Measurements from ENCODE around the gene UTP20. TPM values are rescaled to one million over a fixed set of nuclear protein-coding genes. Genes with fewer than 3 reads are reported as not detected.

UTP20 gene
- 10 to 100 TPM; 16.7 to 18.9 (median 17.6) TPM for polyA plus RNA-seq (ENCODE audit: insufficient read length in 4 of 4)

GRCh38 chr12:101280006-101280505 lies at the start of gene UTP20:
TSS of gene UTP20 (plus strand) at chr12:101280105. CDS start at chr12:101280283, 178 bp downstream.
- peak; percentile 74 to 88 (median 77) for DNase-seq (ENCODE audit: low read depth in 4 of 4, low spot score in 2 of 4)

DNA sequence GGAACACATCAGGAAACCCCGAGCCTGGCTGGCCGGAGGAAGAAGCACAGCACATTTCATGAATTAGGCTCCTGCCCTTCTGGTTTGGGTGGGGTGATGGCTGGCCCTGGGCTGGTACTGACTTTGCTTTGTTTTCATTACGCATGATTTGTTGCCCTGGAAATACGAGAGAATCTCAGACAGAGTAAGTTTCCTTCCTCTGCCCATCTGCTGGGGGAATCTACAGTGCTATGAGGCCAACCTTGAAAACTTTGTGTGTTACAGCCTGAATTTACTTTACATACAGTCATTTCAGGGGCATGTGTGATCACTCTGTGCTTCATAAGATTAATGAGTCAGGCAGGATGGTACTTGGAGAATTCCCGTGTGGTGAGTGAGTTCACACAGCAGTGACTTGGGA lies 49.4 kb upstream of the UTP20 start:
- no peak for DNase-seq (ENCODE audit: low read depth in 4 of 4, low spot score in 2 of 4)

- DNase-seq (ENCODE audit: low read depth in 4 of 4, low spot score in 2 of 4): no peak
These were observed 48.3 kb upstream of the UTP20 start for GRCh38 chr12:101231636-101232035.

GRCh38 chr12:101235686-101236085 lies 44.2 kb upstream of the UTP20 start:
- DNase-seq (ENCODE audit: low read depth in 4 of 4, low spot score in 2 of 4): no peak

- DNase-seq (ENCODE audit: low read depth in 4 of 4, low spot score in 2 of 4): no peak
These were observed 41.6 kb upstream of the UTP20 start for GRCh38 chr12:101238306-101238705.

- DNase-seq (ENCODE audit: low read depth in 4 of 4, low spot score in 2 of 4): no peak
These were observed 41.0 kb upstream of the UTP20 start for GRCh38 chr12:101238800-101239329.

GRCh38 chr12:101243074-101243473 lies 36.8 kb upstream of the UTP20 start:
- DNase-seq (ENCODE audit: low read depth in 4 of 4, low spot score in 2 of 4): no peak

DNA sequence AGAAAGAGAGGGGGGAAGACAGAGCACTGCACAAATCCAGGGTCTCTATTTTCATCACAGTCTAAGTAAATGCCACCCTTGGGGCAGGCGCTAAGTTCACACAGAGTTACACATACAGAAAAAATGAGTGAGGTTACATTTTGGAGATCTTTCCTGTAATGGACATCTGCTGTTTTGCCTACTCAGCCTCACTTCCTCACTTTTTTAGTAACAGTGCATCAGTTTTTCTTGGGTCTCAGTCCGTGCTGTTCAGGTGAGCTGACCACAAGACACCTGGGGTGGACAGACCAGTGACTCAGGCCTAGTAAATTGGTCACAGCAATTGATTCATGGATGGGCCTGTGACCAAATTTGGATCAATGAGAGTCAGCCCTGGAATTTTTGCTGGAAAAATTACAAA lies 36.3 kb upstream of the UTP20 start:
- DNase-seq (ENCODE audit: low read depth in 4 of 4, low spot score in 2 of 4): no peak

DNA sequence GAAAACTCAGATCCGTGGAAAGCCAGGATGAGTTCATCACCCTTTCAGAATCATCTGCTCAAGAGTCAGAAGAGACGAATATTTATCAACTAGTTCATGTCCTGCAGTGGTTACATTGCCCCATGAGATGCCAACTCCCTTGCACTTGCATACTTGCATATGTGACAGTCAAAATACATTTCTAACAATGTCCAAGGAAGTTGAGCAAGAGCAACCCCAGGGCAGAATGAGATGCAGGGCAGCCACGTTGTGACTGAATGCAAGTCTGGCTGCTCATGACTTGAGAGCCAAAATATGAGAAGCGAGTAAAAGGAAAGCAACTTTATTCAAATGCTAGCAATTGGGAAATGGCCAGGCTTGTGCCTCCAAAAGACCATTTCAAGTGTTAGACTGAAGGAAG lies 23.6 kb upstream of the UTP20 start:
- DNase-seq (ENCODE audit: low read depth in 4 of 4, low spot score in 2 of 4): no peak

- no peak for DNase-seq (ENCODE audit: low read depth in 4 of 4, low spot score in 2 of 4)
These were observed 22.5 kb upstream of the UTP20 start for GRCh38 chr12:101257357-101257756.

GRCh38 chr12:101267111-101267510 lies 12.8 kb upstream of the UTP20 start:
- no peak for DNase-seq (ENCODE audit: low read depth in 4 of 4, low spot score in 2 of 4)

- DNase-seq (ENCODE audit: low read depth in 4 of 4, low spot score in 2 of 4): no peak
These were observed 3.5 kb upstream of the UTP20 start for GRCh38 chr12:101276433-101276832.

GRCh38 chr12:101277443-101277842 lies 2.5 kb upstream of the UTP20 start:
- no peak for DNase-seq (ENCODE audit: low read depth in 4 of 4, low spot score in 2 of 4)

DNA sequence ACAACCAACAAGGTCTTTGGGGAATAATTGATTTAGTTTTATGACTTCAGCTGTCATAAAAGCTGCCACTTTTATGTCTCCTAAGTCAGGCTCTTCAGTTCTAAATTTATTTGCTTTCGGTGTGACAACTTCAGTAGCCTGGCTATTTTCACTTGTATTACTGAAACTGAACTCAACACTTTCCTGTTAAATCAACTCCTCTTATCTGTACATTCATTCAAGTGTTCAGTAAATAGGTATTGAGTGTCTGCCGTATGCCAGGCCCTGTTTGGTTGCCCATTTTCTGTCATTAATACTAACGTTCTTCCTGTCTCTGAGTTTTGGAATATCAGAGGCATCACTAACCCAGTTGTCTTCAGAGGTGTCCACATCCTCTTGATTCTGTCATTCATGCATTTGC lies 7.5 kb downstream of the UTP20 start:
- DNase-seq (ENCODE audit: low read depth in 4 of 4, low spot score in 2 of 4): no peak

- DNase-seq (ENCODE audit: low read depth in 4 of 4, low spot score in 2 of 4): no peak
These were observed 17.8 kb downstream of the UTP20 start for GRCh38 chr12:101297661-101298060.

- DNase-seq (ENCODE audit: low read depth in 4 of 4, low spot score in 2 of 4): no peak
These were observed 18.5 kb downstream of the UTP20 start for GRCh38 chr12:101298426-101298825.

DNA sequence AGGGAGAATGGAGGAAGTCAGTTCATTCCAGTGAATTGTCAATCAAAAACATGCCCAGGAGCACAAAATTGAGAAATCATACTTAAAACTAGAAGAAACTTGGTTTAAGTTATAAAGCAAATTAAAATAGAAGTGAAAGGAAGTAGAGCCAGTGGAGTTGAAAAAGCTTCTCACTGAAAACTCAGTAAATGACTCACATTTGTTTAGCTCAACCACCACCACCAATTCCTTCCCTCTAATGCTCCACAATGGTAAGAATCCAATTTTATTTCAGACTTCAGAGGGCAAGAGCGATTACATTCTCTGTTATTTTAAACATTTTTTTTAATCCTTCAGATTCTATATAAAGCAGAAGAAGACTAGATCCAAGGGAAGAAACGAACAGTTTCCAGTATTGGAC lies 19.4 kb downstream of the UTP20 start:
- DNase-seq (ENCODE audit: low read depth in 4 of 4, low spot score in 2 of 4): no peak

- DNase-seq (ENCODE audit: low read depth in 4 of 4, low spot score in 2 of 4): no peak
These were observed 20.0 kb downstream of the UTP20 start for GRCh38 chr12:101299931-101300330.

GRCh38 chr12:101302741-101303140 lies 22.8 kb downstream of the UTP20 start:
- peak in 3 of 4 donors; percentile 13 to 41 (median 31) for DNase-seq (ENCODE audit: low read depth in 4 of 4, low spot score in 2 of 4)

GRCh38 chr12:101305226-101305779 lies 25.4 kb downstream of the UTP20 start:
- DNase-seq (ENCODE audit: low read depth in 4 of 4, low spot score in 2 of 4): no peak

GRCh38 chr12:101305794-101306193 lies 25.9 kb downstream of the UTP20 start:
- no peak for DNase-seq (ENCODE audit: low read depth in 4 of 4, low spot score in 2 of 4)

DNA sequence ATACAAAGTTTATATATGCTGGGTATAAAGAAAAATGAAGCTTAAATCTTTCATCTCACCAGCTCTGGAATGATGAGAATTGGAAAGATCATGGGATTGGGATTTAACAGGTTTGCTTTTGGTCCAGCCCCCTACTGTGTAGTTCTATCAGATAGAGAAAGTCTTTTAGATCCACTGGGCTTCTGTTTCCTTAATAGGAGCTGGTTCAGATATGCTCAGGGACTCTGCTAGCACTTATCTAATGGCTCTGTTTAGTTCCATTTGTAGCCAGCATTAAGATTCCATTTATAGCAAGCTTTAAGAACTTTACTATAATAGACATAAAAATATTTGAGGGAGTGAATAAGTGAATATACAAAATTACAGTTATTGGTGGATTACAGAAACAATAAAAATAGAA lies 42.6 kb downstream of the UTP20 start:
- no peak for DNase-seq (ENCODE audit: low read depth in 4 of 4, low spot score in 2 of 4)

- DNase-seq (ENCODE audit: low read depth in 4 of 4, low spot score in 2 of 4): no peak
These were observed 43.4 kb downstream of the UTP20 start for GRCh38 chr12:101323255-101323654.

Measured in left renal cortex interstitium (tissue), 4 donors.